GM18526 (cell line): ENCODE data around the gene AKT2.

ENCODE experiments used
- POLR2A ChIP-seq: IDR thresholded peaks from 3 replicates; pipeline ENCODE4 v1.6.1; 2011; ENCODE audit not compliant: insufficient read length; ENCODE audit errors: extremely low read depth

The AKT2 gene

GRCh38 chr19:40280608-40281221 lies 4.4 kb downstream of the AKT2 start:
- no peak for TF ChIP-seq POLR2A

DNA sequence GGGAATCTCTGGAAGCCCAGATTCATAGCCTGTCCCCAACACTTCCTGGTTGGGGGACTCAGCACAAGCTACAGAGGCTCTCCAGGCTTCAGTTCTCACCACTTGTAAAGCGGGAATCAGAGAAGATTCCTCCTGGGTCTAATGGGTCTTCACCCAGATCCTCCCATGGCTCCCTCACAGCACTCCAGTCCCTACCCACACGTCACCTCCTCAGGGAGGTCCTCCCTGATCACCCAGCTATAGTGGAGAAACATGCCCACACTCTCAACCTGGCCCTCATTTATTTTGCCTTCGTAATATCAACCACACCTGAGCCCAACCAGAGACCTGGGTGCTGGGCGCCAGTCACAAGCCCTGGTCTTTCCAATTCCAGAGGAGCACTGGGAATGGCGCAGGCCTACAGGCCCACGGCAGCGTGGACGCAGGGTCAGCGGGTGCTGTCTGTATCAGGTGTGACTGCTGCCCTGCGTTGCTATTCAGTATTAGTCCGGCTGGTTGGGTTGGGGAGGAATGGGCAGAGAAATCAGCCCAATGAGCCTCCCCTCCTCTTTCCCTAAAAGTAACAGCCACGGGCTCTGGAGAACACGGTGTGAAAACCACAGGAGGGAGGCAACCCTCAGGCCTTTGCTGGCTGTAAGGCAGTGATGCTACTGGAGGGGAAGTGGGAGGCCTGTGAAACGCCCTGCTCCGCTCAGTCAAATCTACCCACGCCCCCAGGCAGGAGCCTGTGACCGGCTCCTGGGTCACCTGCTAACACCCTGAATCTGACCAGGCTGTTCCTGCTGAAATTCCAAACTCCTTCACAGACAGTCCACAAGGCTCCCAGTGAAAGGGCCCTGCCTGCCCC lies 5.2 kb downstream of the AKT2 start:
- TF ChIP-seq POLR2A = no peak

DNA sequence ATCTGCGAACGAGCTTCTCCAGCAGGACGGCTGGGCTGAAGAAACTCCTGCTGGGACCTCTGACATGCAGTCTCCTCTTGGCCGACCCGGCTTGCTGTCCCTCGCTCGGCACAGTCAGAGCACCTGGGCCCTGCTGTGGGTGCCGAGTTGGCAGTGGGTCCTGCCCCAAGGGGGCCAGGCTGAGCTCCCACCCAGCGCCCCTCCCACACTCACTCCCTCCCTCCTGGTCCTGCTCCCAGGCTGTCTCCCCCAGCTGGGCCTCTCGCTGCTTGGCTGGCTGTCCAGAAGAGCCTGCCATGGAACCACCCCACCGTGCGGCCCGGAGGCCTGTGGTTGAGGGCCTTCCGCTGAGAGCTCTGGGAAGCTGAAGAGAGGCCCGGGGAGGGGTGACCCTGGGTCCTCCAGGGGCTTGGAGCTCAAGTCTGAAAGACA lies 6.0 kb downstream of the AKT2 start:
- no peak for TF ChIP-seq POLR2A

DNA sequence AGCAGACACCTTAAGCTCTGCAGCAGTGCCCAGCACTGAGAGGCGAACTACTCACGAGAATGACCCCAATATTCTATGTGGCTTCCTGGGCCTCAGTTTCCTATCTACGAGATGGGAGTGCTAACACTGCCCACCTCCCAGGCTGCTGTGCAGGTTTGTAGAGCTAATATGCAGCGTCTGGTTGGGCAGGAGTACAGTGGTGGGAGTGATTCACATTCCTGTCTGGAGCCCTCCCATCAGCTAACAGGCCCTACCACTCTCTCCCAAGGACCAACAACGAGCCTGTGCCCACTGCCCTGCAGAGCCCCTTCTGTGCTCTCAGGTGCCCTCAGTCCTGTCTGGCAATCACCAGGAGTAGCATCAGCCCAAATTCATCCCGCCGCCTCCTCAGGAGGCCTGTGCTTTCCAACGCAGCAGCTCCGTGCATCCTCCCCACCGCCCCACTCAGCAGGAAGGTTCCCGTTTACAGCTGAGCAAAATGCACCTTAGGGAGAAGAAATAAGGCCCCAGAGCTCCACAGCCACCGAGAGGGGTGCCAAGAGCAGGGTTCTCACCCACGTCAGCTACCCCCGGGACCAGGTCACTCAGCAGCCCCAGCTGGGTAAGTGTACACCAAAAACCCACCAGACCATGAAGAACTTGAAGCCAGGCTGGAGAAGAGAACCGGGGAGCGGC lies 6.6 kb downstream of the AKT2 start:
- TF ChIP-seq POLR2A = no peak

GRCh38 chr19:40277356-40278059 lies 7.6 kb downstream of the AKT2 start:
- TF ChIP-seq POLR2A = no peak

DNA sequence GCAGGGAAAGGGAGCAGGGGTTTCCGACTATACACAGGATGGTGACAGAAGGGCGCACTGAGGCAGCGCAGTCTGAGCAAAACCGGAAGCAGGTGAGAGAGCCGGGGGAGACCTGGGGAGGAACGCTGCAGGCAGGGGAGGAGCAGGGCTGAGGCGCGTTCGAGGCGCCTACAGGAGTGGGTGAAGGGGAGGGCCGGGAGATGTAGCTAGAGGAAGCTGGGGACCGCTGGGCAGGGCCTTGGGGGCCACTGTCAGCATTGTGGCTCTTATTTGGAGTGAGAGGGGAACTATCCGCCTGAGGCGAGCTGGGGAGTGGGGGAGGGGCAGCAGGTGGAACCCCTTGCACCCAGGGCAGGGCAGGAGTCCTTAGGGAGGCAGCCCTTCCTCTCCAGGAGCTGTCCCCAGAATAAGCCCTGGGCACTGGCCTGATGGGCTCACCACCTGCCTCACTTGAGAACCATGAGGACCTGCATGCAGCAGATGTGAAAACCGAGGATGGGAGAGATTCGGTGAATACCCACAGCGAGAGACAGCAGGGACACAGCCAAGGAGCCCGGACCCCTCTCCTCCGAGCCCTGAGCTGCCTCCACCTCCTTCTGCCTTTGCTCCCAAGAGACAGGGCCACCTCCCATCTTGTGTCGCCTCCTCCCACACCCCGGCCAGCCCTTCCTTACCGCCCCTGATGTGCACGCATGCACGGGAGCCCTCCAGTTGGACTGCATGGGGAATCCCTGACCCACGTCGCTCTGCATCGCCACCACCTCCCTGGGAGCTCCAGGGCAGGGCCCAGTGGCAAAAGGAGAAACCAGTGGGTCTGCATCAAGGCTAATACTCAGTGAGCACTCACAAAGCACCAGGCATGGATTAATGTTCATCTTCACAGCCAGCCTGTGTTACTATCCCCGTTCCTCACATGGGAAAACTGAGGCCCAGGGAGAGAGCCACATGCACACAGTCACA lies 10.3 kb downstream of the AKT2 start:
- no peak for TF ChIP-seq POLR2A

DNA sequence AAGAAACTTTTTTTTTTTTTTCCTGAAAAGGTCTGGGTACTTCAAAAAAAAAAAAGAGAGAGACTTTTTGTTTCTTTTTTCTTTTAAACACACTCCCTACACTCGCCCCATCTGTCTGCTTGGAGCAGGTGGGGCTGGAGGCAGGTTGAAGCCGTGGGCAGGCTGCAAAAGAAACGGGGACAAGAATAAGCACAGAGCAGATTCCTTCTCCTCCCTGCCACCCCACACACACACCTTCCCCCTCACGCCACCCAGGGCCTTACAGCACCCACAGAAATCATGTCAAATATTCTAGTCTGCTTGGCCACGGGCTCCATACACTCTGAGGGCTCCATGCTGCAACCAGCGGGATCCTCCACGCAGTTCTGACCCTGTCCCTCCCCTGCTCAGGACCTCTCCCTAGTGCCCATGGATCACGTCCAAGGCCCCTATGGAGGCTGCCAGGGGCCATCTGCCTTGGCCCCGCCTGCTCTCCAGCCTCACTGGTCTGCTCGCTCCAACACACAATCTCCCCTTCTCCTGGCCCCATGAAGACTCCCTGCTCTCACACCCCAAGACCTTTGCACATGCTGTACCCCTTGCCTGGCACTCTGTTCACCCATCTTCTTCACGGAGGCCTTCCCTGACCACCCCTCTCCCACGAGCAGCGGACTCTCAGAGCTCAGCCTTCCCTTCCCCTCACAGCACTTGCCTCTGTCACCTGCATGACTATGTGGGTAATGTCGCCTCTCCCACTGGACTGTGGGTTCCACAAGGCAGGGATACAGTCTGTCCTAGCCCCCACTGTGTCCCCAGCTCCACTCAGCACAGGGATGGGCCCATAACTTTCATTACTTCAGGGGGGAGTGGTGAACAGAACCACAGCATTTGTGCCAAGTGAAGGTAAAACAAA lies 11.4 kb downstream of the AKT2 start:
- no peak for TF ChIP-seq POLR2A

GRCh38 chr19:40272261-40272660 lies 12.9 kb downstream of the AKT2 start:
- no peak for TF ChIP-seq POLR2A

DNA sequence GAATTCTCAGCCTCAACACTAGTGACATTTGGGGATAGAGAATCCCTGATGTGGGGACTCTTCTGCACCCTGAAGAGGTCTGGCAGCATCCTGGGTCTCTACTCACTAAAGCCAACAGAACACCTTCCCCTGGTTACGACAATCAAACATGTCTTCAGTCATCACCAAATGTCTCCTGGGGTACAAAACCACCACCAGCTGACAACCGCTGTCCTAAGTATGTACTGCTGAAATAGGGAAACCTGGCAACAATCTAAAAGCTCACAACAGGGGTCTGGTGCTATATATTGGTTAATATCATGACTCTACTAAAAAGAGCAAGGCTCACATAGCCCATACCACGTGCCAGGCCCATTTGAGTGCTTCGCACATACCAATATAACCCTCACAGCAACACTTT lies 13.4 kb downstream of the AKT2 start:
- no peak for TF ChIP-seq POLR2A

DNA sequence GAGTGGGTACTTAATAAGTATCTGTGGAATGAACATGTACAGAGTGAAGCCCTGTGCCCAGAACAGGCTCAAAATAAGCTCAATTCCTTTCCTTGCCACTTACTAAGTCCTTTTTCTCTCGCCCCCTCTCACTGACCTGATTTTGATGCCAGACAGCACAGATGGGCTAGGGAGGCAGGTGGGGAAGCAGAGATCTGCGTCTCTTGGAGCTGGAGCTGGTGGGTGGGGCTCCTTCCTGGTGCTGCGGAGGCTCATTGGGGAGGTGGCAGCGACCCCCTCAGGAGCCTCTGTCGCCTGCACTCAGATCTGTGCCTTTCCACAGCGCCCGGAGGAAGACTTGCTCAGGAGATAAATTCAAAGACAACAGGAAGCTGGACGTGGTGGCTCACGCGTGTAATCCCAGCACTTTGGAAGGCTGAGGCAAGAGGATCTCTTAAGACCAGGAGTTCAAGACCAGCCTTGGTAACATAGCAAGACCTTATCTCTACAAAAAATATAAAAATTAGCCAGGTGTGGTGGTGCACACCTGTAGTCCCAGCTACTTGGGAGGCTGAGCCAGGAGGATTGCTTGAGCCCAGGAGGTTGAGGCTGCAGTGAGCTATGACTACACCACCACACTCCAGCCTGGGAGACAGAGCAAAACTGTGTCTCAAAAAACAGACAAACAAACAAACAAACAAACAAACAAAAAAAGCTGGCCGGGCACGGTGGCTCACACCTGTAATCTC lies 14.6 kb downstream of the AKT2 start:
- no peak for TF ChIP-seq POLR2A

DNA sequence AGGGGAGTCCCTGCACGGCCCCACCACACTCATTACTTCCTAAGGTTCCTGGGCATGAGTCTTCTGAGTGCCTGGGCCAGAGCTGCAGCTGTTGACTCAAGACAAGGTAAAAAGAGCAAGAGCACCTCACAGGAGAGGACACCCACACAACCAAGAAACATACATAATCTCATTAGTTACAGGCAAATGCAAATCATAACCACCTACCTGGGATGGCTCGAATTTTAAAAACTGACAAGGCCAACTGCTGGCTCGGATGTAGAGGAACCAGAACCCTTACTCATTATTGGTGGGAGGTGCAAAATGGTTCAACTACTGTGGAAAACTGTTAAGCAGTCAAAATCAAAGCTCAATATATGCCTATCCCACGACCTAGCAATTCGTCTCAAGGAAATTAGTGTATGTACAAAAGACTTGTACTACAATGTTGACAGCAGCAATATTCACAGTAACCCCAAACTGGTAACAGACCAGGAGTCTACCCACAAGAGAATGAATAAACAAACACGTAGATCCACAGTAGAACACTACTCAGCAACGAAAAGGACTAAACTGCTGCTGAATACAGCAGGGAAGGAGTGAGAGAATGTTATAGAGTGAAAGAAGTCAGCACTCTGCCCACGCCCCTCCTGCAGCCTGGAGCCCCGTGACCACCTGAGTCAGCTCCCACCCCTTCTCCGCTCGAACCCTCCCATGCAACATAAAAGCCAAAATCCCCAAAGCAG lies 15.8 kb downstream of the AKT2 start:
- no peak for TF ChIP-seq POLR2A

DNA sequence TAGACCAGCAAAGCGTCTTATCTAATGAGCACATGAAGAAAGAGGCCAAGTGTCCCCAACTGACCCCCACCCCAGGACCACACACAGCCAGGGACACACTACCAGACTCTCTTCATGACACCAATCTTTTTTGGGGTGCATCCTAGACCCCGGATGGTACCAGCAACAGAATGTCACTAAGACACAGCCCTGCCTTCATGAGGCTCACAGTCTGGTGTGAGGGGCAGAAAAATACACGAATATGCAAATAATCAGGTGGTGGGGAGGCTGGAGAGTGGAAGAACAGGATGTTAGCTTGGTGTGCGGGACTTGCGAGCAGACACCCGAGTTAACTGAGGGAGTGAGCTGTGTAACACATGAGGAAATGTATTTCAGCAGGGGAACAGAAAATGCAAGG lies 17.5 kb downstream of the AKT2 start:
- no peak for TF ChIP-seq POLR2A
